Measurements from ENCODE around the gene PTPRT. TPM values are rescaled to one million over a fixed set of nuclear protein-coding genes. Genes with fewer than 3 reads are reported as not detected.

The PTPRT gene
- total and polyA plus RNA-seq, 10 of the 15 experiments (the other 5 are each of a cell fraction or from before 2014, with no cell fraction given) = not detected

DNA sequence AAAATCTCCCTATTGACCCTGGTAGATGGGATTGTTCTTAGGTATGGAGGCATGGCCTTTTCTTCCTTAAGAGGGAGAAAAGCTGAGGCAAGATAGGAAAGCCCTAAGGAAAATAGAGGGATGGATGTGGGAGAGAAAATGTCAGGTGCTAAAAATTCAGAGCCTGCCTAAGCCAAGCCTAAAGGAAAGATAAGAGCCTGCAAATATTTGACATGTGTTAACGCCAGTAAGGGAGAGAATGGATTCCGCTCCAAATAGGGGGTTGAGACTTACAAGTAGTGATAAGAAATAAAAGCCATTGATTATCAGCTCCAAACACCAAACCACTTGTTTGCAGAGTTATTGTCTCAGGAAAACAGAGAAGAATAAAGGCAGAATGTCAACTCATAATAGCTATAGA lies 533.6 kb downstream of the PTPRT start:
- SMC1A ChIA-PET (ENCODE audit: uncharacterized antibody, unreplicated experiment) = no interaction called here
- Histone ChIP-seq H3K9ac (ENCODE audit: control insufficient read depth, insufficient read depth, low read length) (no peak overlapping the region), H3K27ac (ENCODE audit: control insufficient read depth, insufficient read depth) (no peak overlapping the region), H3K79me2 (ENCODE audit: control insufficient read depth, insufficient read depth, low read length) (no peaks in the 10 kb centered on the region), H2AFZ (ENCODE audit: control insufficient read depth, low read depth, low read length) (no peak overlapping the region), H3K9me3 (replicated peaks; ENCODE audit: control insufficient read depth, insufficient read depth, low read length) (no peaks in the 10 kb centered on the region), H3K4me3 (no peak overlapping the region), H4K20me1 (ENCODE audit: control insufficient read depth, insufficient read depth) (no peaks in the 10 kb centered on the region), H3K36me3 (ENCODE audit: control insufficient read depth in 2 of 2, insufficient read depth in 2 of 2, low read length in 1 of 2) (no peaks in the 10 kb centered on the region), H3K4me2 (ENCODE audit: control insufficient read depth, insufficient read depth) (no peak overlapping the region), H3K4me1 (ENCODE audit: control insufficient read depth, insufficient read depth, low read length) (no peaks in the 10 kb centered on the region), H3K27me3 (replicated peaks in 1 of 2; ENCODE audit: control insufficient read depth in 2 of 2, insufficient read depth in 2 of 2, low read length in 1 of 2) (no peaks in the 10 kb centered on the region)
- ATAC-seq (no peak), FAIRE-seq (no peak), DNase-seq (ENCODE audit: low read depth, low spot score) (no peak)
- RAD21 ChIA-PET (ENCODE audit: unreplicated experiment) = no interaction called here
- intact Hi-C loops (cut with micrococcal nuclease; ENCODE audit: unreplicated experiment) (no loop called here), in situ Hi-C loops (cut with MboI) (no loop called here)
- POLR2A ChIA-PET = no interaction called here
- CTCF ChIA-PET = no interaction called here
- TF ChIP-seq NFYA (IDR thresholded peaks at IDR 0.05; ENCODE audit: borderline replicate concordance, low read depth, low read length) = no peak
- TF ChIP-seq, protein P1, sequence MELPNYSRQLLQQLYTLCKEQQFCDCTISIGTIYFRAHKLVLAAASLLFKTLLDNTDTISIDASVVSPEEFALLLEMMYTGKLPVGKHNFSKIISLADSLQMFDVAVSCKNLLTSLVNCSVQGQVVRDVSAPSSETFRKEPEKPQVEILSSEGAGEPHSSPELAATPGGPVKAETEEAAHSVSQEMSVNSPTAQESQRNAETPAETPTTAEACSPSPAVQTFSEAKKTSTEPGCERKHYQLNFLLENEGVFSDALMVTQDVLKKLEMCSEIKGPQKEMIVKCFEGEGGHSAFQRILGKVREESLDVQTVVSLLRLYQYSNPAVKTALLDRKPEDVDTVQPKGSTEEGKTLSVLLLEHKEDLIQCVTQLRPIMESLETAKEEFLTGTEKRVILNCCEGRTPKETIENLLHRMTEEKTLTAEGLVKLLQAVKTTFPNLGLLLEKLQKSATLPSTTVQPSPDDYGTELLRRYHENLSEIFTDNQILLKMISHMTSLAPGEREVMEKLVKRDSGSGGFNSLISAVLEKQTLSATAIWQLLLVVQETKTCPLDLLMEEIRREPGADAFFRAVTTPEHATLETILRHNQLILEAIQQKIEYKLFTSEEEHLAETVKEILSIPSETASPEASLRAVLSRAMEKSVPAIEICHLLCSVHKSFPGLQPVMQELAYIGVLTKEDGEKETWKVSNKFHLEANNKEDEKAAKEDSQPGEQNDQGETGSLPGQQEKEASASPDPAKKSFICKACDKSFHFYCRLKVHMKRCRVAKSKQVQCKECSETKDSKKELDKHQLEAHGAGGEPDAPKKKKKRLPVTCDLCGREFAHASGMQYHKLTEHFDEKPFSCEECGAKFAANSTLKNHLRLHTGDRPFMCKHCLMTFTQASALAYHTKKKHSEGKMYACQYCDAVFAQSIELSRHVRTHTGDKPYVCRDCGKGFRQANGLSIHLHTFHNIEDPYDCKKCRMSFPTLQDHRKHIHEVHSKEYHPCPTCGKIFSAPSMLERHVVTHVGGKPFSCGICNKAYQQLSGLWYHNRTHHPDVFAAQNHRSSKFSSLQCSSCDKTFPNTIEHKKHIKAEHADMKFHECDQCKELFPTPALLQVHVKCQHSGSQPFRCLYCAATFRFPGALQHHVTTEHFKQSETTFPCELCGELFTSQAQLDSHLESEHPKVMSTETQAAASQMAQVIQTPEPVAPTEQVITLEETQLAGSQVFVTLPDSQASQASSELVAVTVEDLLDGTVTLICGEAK (IDR thresholded peaks at IDR 0.05; ENCODE audit: borderline replicate concordance) = no peak
- BruUV-seq (replicated peaks) = no TSS peak
- 94% methylated on average over 2 of the region's 2 CpGs for WGBS (ENCODE audit: insufficient coverage, insufficient replicate concordance, low lambda C conversion rate, missing lambda C conversion rate)

DNA sequence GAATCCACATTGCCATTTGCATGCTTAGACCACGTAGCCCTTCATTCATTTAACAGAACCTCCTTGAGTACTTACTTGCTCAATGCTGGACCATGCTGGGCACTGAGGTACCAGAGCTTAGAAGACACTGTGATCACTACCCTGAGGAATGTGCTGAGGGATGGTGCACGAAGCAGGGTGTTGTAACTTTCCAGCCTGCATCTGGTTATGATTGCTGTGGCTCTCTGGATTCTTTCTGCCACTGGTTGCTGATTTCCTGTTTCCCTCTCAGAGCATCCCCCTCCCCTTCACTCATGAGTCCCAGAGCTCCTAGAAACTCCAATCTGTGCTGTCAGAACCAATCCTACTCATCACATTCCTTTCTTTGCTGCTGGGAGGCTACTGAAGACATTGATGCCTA lies 537.4 kb downstream of the PTPRT start:
- RAD21 ChIA-PET (ENCODE audit: unreplicated experiment) = no interaction called here
- no TSS peak for BruUV-seq (replicated peaks)
- TF ChIP-seq ZNF24 (IDR thresholded peaks at IDR 0.05) (no peak), SIN3A (IDR thresholded peaks at IDR 0.05; ENCODE audit: low read depth, low read length) (no peak), NR2C1 (IDR thresholded peaks at IDR 0.05) (no peak), ZNF274 (IDR thresholded peaks at IDR 0.05; ENCODE audit: insufficient read depth, insufficient read length) (no peak), HDGF (IDR thresholded peaks at IDR 0.05) (no peak), ZNF622 (IDR thresholded peaks at IDR 0.05) (no peak), PML (IDR thresholded peaks at IDR 0.05; ENCODE audit: low read length) (no peak), STAT3 (IDR thresholded peaks at IDR 0.05; ENCODE audit: low read depth, low read length) (no peak), MYC (IDR thresholded peaks at IDR 0.05; ENCODE audit: insufficient read depth, insufficient read length, insufficient replicate concordance, low read length, severe bottlenecking) (no peak), YBX1 (IDR thresholded peaks at IDR 0.05) (no peak), CBX3 (IDR thresholded peaks at IDR 0.05; ENCODE audit: borderline replicate concordance, low read depth) (no peak), KLF5 (IDR thresholded peaks at IDR 0.05; ENCODE audit: partially characterized antibody) (no peak), IRF3 (IDR thresholded peaks at IDR 0.05) (no peak)

More for the DNA sequence above, 537.4 kb downstream of the PTPRT start:
- no peaks in the 10 kb centered on the region for H3K4me1 ChIP-seq (ENCODE audit: control insufficient read depth, insufficient read depth, low read length)
- H2AFZ ChIP-seq (ENCODE audit: control insufficient read depth, low read depth, low read length) = no peak overlapping the region
- no peak overlapping the region for H3K9ac ChIP-seq (ENCODE audit: control insufficient read depth, insufficient read depth, low read length)
- H4K20me1 ChIP-seq (ENCODE audit: control insufficient read depth, insufficient read depth) = no peaks in the 10 kb centered on the region
- no peak overlapping the region for H3K27ac ChIP-seq (ENCODE audit: control insufficient read depth, insufficient read depth)
- ChIA-PET SMC1A (ENCODE audit: uncharacterized antibody, unreplicated experiment) (no interaction called here), POLR2A (no interaction called here), CTCF (no interaction called here)
- H3K27me3 ChIP-seq (replicated peaks in 1 of 2; ENCODE audit: control insufficient read depth in 2 of 2, insufficient read depth in 2 of 2, low read length in 1 of 2) = no peaks in the 10 kb centered on the region
- intact Hi-C loops (cut with micrococcal nuclease; ENCODE audit: unreplicated experiment) (no loop called here), in situ Hi-C loops (cut with MboI) (no loop called here)
- no peaks in the 10 kb centered on the region for H3K9me3 ChIP-seq (replicated peaks; ENCODE audit: control insufficient read depth, insufficient read depth, low read length)
- WGBS (ENCODE audit: insufficient coverage, insufficient replicate concordance, low lambda C conversion rate, missing lambda C conversion rate) = 0% methylated on average over 2 of the region's 2 CpGs
- no peak for FAIRE-seq
- ATAC-seq = no peak
- no peak for DNase-seq (ENCODE audit: low read depth, low spot score)
- no peak overlapping the region for H3K4me2 ChIP-seq (ENCODE audit: control insufficient read depth, insufficient read depth)
- H3K79me2 ChIP-seq (ENCODE audit: control insufficient read depth, insufficient read depth, low read length) = no peaks in the 10 kb centered on the region
- no peak overlapping the region for H3K4me3 ChIP-seq
- H3K36me3 ChIP-seq (ENCODE audit: control insufficient read depth in 2 of 2, insufficient read depth in 2 of 2, low read length in 1 of 2) = no peaks in the 10 kb centered on the region
